Left ventricle myocardium inferior (tissue), 1 donor: ENCODE data around the gene GIPC3. TPM values are rescaled to one million over a fixed set of nuclear protein-coding genes. Genes with fewer than 3 reads are reported as not detected.
A peak's percentile ranks its signal among the peaks of the same experiment; 100 is the strongest.

Source experiments
- DNase-seq: peaks from one replicate; pipeline ENCODE4 v3.0.0-alpha.2; 2020
- H3K27ac ChIP-seq: fragments of 200-600 bp; replicated peaks from 2 replicates; pipeline ENCODE4 v1.8.0; 2021
- H3K27me3 ChIP-seq: fragments of 200-600 bp; 2 replicates; pipeline ENCODE4 v1.8.0; 2021; ENCODE audit warnings: low read depth
- H3K36me3 ChIP-seq: fragments of 200-600 bp; 2 replicates; pipeline ENCODE4 v1.8.0; 2021
- H3K4me1 ChIP-seq: fragments of 200-600 bp; 2 replicates; pipeline ENCODE4 v1.8.0; 2021
- H3K4me3 ChIP-seq: fragments of 200-600 bp; 2 replicates; pipeline ENCODE4 v1.8.0; 2021; ENCODE audit warnings: mild to moderate bottlenecking, moderate library complexity
- H3K9me3 ChIP-seq: fragments of 200-600 bp; replicated peaks from 2 replicates; pipeline ENCODE4 v1.8.0; 2021
- intact Hi-C: fragments of 100-400 bp; cut with micrococcal nuclease; formaldehyde crosslinking; loops from one replicate; pipeline ENCODE4 v1.11.0; 2022
- total RNA-seq: library from RNA; stranded (reverse); fragmentation: NEBNext Ultra II Directional; extraction: Animal tissue kit (Norgen Biotek cat#: 25700); gene quantifications from one replicate; pipeline ENCODE4 v1.2.1, GENCODE V29; 2021
- TF ChIP-seq, protein P1 (sequence below): fragments of 200-600 bp; IDR thresholded peaks from 2 replicates; pipeline ENCODE4 v1.8.0; 2021; ENCODE audit warnings: antibody characterized with exemption, mild to moderate bottlenecking, borderline replicate concordance
- donor health status: DM: no; HTN: yes; CAD: no; lungs with severe emphysema.

GIPC3 gene
- total RNA-seq, 1 donor from 2014 or later: 1.6 TPM

- no peaks in the 10 kb centered on the region for H3K27me3 ChIP-seq
- TF ChIP-seq, protein P1, sequence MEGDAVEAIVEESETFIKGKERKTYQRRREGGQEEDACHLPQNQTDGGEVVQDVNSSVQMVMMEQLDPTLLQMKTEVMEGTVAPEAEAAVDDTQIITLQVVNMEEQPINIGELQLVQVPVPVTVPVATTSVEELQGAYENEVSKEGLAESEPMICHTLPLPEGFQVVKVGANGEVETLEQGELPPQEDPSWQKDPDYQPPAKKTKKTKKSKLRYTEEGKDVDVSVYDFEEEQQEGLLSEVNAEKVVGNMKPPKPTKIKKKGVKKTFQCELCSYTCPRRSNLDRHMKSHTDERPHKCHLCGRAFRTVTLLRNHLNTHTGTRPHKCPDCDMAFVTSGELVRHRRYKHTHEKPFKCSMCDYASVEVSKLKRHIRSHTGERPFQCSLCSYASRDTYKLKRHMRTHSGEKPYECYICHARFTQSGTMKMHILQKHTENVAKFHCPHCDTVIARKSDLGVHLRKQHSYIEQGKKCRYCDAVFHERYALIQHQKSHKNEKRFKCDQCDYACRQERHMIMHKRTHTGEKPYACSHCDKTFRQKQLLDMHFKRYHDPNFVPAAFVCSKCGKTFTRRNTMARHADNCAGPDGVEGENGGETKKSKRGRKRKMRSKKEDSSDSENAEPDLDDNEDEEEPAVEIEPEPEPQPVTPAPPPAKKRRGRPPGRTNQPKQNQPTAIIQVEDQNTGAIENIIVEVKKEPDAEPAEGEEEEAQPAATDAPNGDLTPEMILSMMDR: peak; percentile 96
- peaks cover 36% of the 10 kb centered on the region for H3K36me3 ChIP-seq
- H3K4me3 ChIP-seq: peak overlapping the region; percentile 53
- peak; percentile 71 for DNase-seq
- peaks cover 17% of the 10 kb centered on the region for H3K4me1 ChIP-seq
- peak overlapping the region; percentile 78 for H3K27ac ChIP-seq
- intact Hi-C loops: no loop called here
- no peaks in the 10 kb centered on the region for H3K9me3 ChIP-seq
Observed at GRCh38 chr19:3618144-3618810, 33.0 kb downstream of the GIPC3 start.

DNA sequence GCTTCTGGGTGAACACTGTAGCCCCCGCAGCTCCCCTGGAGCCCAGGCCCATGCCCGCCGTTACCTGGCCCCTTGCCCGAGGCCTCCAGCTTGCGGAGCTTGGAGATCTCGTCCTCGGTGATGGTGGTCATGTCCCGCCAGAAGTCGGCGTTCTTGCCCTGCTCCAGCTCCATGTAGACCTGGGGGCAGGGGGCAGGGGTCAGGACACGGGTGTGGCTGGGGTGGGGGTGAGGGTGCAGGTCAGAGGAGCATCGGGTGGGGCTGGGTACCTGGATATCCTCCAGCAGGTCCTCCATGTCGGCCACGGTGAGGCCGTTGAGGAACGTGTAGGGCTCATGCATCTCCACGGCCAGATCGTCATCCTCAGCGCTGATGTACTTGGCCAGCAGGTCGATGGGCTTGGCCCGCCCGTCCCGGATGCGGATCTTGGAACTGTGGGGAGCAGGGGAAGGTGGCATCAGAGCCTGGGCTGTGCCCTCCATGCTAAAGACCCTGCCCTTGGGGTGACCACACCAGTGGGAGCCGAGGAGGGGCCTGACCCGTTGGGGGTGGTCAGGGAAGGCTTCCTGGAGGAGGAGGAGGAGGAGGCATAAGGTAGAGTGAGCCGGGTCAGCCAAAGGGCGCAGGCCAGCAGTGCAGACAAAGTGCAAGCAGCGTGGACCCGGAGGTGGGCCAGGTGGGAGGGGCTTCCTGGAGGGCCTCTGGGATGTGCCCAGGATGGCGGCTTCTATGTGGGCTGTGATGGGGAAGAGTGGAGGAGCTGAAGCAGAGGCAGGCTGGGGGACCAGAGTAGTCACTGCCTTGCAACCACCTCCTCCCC, 33.7 kb downstream of the GIPC3 start:
- Histone ChIP-seq H3K4me3 (no peak overlapping the region), H3K36me3 (peaks cover 33% of the 10 kb centered on the region), H3K9me3 (no peaks in the 10 kb centered on the region), H3K27me3 (no peaks in the 10 kb centered on the region), H3K4me1 (peaks cover 17% of the 10 kb centered on the region), H3K27ac (no peak overlapping the region)
- no peak for DNase-seq
- intact Hi-C loops: no loop called here
- TF ChIP-seq, protein P1: no peak

DNA sequence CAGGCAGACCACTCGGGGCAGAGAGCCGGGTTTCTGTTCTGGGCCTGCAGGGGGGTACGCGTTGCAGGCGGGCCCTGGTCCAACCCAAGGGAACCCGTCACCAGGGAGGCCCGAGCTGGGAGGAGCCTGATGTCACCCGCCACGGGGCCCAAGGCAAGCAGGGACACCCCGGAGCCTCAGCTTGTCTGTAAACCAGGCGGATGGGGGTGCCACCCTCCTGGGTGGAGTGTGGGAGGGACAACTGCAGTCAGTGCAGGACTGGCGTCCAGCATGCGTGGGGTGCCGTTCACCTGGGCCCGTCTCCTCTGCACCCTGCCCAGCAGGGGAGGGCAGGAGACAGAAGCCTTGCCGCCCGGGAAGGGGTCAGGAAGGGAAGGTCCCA, 34.3 kb downstream of the GIPC3 start:
- H3K27me3 ChIP-seq: no peaks in the 10 kb centered on the region
- TF ChIP-seq, protein P1: no peak
- peaks cover 33% of the 10 kb centered on the region for H3K36me3 ChIP-seq
- no peak overlapping the region for H3K4me3 ChIP-seq
- peaks cover 21% of the 10 kb centered on the region for H3K4me1 ChIP-seq
- no peak for DNase-seq
- H3K9me3 ChIP-seq: no peaks in the 10 kb centered on the region
- H3K27ac ChIP-seq: no peak overlapping the region
- intact Hi-C loops: no loop called here

DNA sequence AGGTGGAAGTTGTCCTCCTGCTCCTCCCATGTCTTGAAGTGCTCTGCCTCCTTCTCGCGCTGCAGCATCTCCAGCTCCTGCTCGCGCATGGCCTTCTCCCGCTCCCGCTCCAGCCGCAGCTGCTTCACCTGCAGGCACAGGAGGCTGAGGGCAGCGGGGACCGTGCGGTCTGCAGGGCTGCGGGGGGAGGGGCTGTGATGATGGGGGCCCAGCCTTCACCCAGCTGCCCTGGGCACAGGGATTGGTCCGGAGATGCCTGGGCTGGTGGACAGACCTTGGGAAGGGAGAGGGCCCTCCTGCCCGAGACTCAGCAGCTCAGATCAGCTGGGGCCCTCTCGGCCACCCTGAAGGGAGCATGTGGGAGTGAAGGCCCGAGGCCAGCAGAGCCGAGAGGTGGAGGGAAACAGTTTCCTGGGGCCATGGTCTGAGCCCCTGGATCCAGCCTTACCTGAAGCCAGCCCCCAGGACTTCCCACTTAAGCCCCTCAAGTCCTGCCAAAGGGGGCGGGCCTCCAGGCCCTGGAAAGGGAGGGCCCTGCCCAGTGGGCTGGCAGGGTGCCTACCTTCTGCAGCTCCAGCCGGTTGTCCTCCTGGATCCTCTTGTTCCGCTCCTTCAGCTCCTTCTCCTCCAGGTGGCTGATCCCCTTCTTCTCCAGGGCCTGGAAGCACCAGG, 35.0 kb downstream of the GIPC3 start:
- intact Hi-C loops: no loop called here
- DNase-seq: no peak
- TF ChIP-seq, protein P1: no peak
- H3K27ac ChIP-seq: no peak overlapping the region
- H3K4me1 ChIP-seq: peaks cover 28% of the 10 kb centered on the region
- H3K36me3 ChIP-seq: peaks cover 33% of the 10 kb centered on the region
- no peak overlapping the region for H3K4me3 ChIP-seq
- H3K27me3 ChIP-seq: no peaks in the 10 kb centered on the region
- no peaks in the 10 kb centered on the region for H3K9me3 ChIP-seq

DNA sequence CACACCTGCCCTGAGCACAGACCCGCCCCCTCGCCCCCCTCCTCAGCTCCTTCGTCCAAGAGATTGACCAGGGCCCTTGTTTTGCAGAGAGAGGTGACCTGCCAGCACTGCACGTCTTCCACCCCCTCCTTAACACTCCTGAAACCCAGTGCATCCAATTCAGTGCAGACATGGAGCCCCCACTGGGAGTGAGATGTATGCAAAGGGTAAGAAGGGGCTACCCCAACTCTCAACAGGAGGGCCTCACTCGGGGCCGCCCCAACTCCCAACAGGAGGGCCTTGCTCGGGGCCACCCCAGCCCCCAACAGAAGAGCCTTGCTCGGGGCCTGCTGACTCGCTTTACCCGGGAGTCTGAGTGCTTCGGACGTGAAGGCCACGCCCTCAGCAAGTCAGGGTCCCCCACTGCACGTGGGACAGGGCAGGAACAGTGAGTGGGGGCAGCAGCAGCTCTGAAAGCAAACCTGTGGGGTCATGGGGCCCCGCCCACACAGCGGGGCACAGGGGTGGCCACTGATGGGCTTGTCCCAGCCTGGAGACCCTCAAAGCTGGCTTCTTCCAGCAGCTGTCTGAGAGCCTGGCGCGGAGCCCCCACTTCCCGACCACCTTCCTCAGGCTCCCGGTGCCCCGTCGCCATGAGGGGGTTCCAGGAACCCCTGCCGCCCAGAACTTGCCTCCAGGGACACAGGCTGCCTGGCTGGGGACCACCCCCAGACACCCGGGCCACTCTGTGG, 35.7 kb downstream of the GIPC3 start:
- TF ChIP-seq, protein P1: no peak
- no peak overlapping the region for H3K27ac ChIP-seq
- no peaks in the 10 kb centered on the region for H3K27me3 ChIP-seq
- intact Hi-C loops: no loop called here
- H3K36me3 ChIP-seq: peaks cover 27% of the 10 kb centered on the region
- H3K9me3 ChIP-seq: no peaks in the 10 kb centered on the region
- peaks cover 35% of the 10 kb centered on the region for H3K4me1 ChIP-seq
- H3K4me3 ChIP-seq: no peak overlapping the region
- DNase-seq: no peak
